ENCODE measurements around the gene SHB.

DNA sequence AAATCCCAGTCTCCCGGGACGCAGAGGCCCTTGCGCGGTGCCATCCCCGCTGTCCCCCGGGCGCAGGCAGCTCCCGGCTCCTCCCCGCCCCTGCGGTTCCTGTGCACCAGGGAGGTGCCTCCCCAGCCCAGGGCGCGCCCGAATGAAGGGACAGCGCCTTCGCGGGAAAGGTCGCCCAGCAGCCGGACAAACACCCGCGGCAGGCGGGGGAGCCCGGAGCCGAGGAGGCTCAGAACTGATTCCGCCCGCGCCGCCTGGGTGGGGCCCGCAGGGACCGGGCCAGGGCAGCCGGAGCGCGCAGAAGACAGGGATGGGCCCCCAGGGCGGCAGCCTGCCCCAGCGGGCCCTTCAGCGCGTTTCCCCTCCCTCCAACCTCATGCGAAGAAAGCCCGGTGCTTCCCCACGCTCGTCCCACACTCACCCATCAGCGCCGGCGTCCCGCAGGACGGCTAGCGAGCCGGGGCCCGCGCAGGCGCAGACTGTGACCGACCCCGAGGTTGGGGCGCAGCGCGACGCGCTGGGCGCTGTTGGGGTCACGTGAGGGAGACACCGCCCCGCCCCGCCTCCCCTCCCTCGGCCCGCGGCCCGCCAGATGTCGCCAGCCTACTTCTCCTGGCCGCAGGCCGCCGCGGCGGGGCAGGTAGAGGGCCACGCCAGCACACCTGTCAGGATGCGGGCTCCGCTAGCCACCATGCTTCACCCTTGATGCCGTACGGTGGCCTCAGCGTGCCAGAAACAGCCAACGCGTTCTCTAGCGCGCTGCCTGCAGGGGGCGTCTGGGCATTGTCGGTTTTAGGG, 165.2 kb downstream of the SHB start, which contains the start of gene SLC25A51:
- TF ChIP-seq SP1 (IDR thresholded peaks at IDR 0.05; ENCODE audit: low read depth, low read length) (no peak), TAF1 (IDR thresholded peaks at IDR 0.05; ENCODE audit: low read depth, low read length) (peak; percentile 55), EZH2 (IDR thresholded peaks at IDR 0.05; ENCODE audit: low read depth, low read length, severe bottlenecking) (no peak), POLR2A (IDR thresholded peaks at IDR 0.05; ENCODE audit: control extremely low read depth in 1 of 2, low read depth in 2 of 2, low read length in 2 of 2) (no peak), CREB1 (IDR thresholded peaks at IDR 0.05) (peak; percentile 77), MAFK (IDR thresholded peaks at IDR 0.05; ENCODE audit: low read depth, low read length) (no peak)
- TF ChIP-seq, protein P1, sequence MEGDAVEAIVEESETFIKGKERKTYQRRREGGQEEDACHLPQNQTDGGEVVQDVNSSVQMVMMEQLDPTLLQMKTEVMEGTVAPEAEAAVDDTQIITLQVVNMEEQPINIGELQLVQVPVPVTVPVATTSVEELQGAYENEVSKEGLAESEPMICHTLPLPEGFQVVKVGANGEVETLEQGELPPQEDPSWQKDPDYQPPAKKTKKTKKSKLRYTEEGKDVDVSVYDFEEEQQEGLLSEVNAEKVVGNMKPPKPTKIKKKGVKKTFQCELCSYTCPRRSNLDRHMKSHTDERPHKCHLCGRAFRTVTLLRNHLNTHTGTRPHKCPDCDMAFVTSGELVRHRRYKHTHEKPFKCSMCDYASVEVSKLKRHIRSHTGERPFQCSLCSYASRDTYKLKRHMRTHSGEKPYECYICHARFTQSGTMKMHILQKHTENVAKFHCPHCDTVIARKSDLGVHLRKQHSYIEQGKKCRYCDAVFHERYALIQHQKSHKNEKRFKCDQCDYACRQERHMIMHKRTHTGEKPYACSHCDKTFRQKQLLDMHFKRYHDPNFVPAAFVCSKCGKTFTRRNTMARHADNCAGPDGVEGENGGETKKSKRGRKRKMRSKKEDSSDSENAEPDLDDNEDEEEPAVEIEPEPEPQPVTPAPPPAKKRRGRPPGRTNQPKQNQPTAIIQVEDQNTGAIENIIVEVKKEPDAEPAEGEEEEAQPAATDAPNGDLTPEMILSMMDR (IDR thresholded peaks at IDR 0.05; ENCODE audit: control extremely low read depth in 1 of 3, insufficient read depth in 1 of 3, low read depth in 1 of 3, low read length in 3 of 3) = peak; percentile 80 to 94 (median 93)
